Thyroid gland (tissue), 4 donors: Measurements from ENCODE around the gene BEAN1. TPM values are rescaled to one million over a fixed set of nuclear protein-coding genes. Genes with fewer than 3 reads are reported as not detected.

Experiments used
- DNase-seq, 2 donors: peaks; one replicate each; pipeline ENCODE4 v3.0.0-alpha.2; 2019
- H3K27ac ChIP-seq, 3 donors: fragments of 200-600 bp; sonication (generic); 1 replicate in 2 of 3; 2 replicates in 1 of 3; pipeline ENCODE4 v1.5.1; 2016 to 2019; ENCODE audit warnings: mild to moderate bottlenecking in 1 of 3, moderate library complexity in 1 of 3
- H3K27me3 ChIP-seq: fragments of 200-600 bp; sonication (generic); one replicate; pipeline ENCODE4 v1.5.1; 2019
- H3K36me3 ChIP-seq, 2 donors: fragments of 200-600 bp; sonication (generic); one replicate each; pipeline ENCODE4 v1.5.1; 2016 to 2019
- H3K4me1 ChIP-seq, 2 donors: fragments of 200-600 bp; sonication (generic); one replicate each; pipeline ENCODE4 v1.5.1; 2017 to 2019
- H3K4me3 ChIP-seq, 3 donors: fragments of 200-600 bp; sonication (generic); replicated peaks in 1 of 3; 1 replicate in 2 of 3; 2 replicates in 1 of 3; pipeline ENCODE4 v1.5.1; 2016; ENCODE audit warnings: mild to moderate bottlenecking in 1 of 3
- H3K9me3 ChIP-seq: fragments of 200-600 bp; sonication (generic); one replicate; pipeline ENCODE4 v1.5.1; 2017
- POLR2A ChIP-seq, 2 donors: fragments of 450-650 bp; IDR thresholded peaks; one replicate each; pipeline ENCODE4 v1.6.1; 2017; ENCODE audit warnings: antibody characterized with exemption in 2 of 2, mild to moderate bottlenecking in 2 of 2, moderate library complexity in 1 of 2
- WGBS, 2 donors: methylation state at CpG; one replicate each; pipeline ENCODE4 v1.1.5; 2017; 5-methylcytosine and 5-hydroxymethylcytosine counted together
- intact Hi-C: fragments of 100-400 bp; cut with DNase I; formaldehyde crosslinking; loops from one replicate; pipeline ENCODE4 v1.15.1; 2023
- total RNA-seq, 4 donors: library from RNA; depleted of rRNA; stranded (reverse); fragments of >200 nt; gene quantifications; one replicate each; pipeline ENCODE4 v1.2.3, GENCODE V29; 2016
- TF ChIP-seq, protein P1 (sequence below), 6 experiments: fragments of 200-600 bp in 3 of 6; fragments of 450-650 bp in 3 of 6; sonication (generic) in 3 of 6; IDR thresholded peaks; one replicate each; pipeline ENCODE4 v1.5.1; 2016 to 2019; ENCODE audit warnings: antibody characterized with exemption in 6 of 6, mild to moderate bottlenecking in 2 of 6, inconsistent platforms in 1 of 6, moderate library complexity in 1 of 6

Gene BEAN1
- total RNA-seq, 4 donors from 2014 or later, result 0.38 to 0.54 TPM; not detected in 2

DNA sequence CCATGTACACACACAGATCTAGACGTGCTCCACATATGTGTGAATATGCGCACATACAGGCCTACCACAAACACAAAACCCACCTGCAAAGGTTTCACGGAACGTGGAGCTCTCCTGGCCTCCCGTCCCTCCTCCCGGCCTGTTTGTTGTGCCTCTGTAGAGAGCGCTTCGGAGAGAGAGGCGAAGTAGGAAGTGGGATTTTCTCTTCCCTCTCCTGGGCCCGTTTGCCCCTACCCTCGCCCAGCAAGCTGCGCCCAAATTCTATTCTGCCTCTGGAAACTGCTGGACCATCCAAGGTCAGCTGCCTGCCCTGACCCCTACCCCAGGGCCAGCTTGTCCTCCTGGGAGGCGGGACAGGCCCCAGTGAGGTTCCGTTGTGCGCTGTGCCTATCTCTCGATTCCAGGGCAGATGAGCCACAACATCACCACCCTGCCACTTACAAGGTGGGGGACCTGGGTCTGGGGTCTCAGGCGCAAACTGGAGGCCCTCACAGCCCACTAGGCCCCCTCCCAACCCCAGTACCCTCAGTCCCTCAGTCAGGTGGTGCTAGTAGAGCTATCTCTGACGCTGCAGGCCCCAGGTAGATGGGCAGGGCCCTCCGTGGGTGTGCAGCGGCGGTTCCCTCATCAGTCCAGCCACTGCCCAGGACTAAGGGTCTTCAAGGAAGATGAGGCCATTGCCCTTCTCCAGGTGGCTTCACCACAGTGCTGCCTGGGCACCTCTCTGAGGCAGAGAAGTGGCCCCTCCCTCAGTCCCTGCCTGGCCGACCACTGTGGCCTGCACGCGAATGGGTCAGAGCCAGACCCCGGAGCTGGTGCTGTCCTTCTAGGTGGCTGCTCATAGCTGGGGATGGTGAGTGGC lies 54.2 kb downstream of the BEAN1 start:
- Histone ChIP-seq H3K27ac (no peak overlapping the region), H3K36me3 (no peaks in the 10 kb centered on the region), H3K27me3 (no peaks in the 10 kb centered on the region), H3K4me3 (no peak overlapping the region), H3K4me1 (peaks cover 0 to 11% of the 10 kb centered on the region in 2 donors), H3K9me3 (no peaks in the 10 kb centered on the region)
- 83 to 91% methylated on average over 17 to 18 of the region's 25 CpGs for WGBS, 2 donors
- intact Hi-C loops, result loop anchor here (5.0 kb wide), 4 partner anchors 66 to 124 kb away; partner anchors contain the start of gene CMTM3
- TF ChIP-seq, protein P1, sequence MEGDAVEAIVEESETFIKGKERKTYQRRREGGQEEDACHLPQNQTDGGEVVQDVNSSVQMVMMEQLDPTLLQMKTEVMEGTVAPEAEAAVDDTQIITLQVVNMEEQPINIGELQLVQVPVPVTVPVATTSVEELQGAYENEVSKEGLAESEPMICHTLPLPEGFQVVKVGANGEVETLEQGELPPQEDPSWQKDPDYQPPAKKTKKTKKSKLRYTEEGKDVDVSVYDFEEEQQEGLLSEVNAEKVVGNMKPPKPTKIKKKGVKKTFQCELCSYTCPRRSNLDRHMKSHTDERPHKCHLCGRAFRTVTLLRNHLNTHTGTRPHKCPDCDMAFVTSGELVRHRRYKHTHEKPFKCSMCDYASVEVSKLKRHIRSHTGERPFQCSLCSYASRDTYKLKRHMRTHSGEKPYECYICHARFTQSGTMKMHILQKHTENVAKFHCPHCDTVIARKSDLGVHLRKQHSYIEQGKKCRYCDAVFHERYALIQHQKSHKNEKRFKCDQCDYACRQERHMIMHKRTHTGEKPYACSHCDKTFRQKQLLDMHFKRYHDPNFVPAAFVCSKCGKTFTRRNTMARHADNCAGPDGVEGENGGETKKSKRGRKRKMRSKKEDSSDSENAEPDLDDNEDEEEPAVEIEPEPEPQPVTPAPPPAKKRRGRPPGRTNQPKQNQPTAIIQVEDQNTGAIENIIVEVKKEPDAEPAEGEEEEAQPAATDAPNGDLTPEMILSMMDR (IDR thresholded peaks at IDR 0.05), result no peak
- TF ChIP-seq POLR2A (IDR thresholded peaks at IDR 0.05), result no peak
- DNase-seq, result no peak

DNA sequence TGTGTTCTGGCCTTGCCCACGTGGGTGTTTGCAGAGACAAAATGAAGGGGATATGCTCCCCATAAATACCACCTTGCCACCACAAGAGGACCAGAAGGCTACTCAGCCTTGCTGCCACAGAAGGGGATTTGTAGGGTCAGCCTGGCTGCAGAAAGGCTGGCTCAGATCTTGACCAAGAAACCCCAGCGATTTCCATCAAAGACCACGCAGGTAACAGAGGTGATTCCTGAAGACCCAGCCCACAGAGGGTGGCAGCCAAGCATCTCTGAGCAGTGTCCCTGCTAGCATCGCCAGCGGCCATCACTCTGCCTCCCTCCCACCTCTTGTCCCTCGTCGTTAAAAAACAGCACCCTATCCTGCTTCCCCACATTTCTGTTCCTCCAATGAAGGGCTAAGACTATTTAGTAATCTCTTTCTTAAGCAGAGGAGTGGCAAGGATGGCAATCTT lies 54.9 kb downstream of the BEAN1 start:
- H3K36me3 ChIP-seq, result no peaks in the 10 kb centered on the region
- H3K27me3 ChIP-seq, result no peaks in the 10 kb centered on the region
- no peaks in the 10 kb centered on the region for H3K9me3 ChIP-seq
- H3K27ac ChIP-seq, result no peak overlapping the region
- no peak overlapping the region for H3K4me3 ChIP-seq
- intact Hi-C loops, result loop anchor here (5.0 kb wide), 4 partner anchors 65 to 125 kb away; partner anchors contain the start of gene CMTM3
- DNase-seq, result no peak
- peaks cover 6 to 17% of the 10 kb centered on the region in 2 donors for H3K4me1 ChIP-seq
- TF ChIP-seq, protein P1 (IDR thresholded peaks at IDR 0.05), result no peak
- no peak for TF ChIP-seq POLR2A (IDR thresholded peaks at IDR 0.05)
- WGBS, 2 donors, result 73 to 77% methylated on average over 7 of the region's 7 CpGs

DNA sequence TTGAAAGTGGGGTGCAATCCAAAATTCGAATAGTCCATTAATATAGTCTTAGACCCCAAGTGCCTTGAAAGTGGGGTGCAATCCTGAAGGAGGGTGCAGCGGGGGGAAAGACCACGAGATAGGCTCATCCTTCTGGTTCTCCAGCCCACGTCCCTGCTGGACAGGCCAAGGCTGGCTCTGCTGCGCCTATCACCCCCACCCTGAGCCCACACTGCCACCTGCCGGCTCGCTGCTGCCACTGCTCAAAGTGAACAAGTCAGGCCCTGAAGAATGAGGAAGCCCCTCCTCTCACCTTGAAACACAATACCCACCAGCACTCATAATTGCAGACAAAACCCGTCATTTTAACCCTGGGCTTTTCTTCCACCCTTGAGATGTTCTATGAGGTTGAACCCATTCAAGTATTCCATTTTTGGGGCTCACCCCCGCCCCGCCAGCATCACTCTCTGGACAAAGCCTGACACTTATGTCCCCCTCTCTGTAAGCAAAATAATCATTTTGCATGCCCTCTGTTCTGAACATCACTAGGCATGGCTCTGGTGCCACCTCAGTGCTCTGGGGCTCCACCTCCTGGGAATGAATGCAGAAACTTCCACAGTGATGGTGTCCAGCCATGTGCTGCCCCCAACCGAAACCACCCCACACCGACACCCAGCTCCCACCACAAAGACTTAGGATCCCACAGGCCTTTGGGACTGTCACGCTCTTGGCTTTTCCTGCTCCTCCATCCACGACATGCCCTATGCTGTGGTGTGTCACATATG lies 56.8 kb downstream of the BEAN1 start:
- H3K27ac ChIP-seq, result no peak overlapping the region
- peak; percentile 68 to 80 for DNase-seq
- WGBS, 2 donors, result 46 to 51% methylated on average over 11 to 13 of the region's 14 CpGs
- H3K36me3 ChIP-seq, result no peaks in the 10 kb centered on the region
- H3K27me3 ChIP-seq, result no peaks in the 10 kb centered on the region
- intact Hi-C loops, result loop anchor here (5.0 kb wide), 4 partner anchors 63 to 127 kb away; partner anchors contain the start of gene CMTM3
- H3K4me3 ChIP-seq, result no peak overlapping the region
- H3K4me1 ChIP-seq, result peaks cover 9 to 26% of the 10 kb centered on the region in 2 donors
- H3K9me3 ChIP-seq, result no peaks in the 10 kb centered on the region
- TF ChIP-seq POLR2A (IDR thresholded peaks at IDR 0.05), result no peak
- TF ChIP-seq, protein P1 (IDR thresholded peaks at IDR 0.05), result peak; percentile 61 to 97 (median 88)

DNA sequence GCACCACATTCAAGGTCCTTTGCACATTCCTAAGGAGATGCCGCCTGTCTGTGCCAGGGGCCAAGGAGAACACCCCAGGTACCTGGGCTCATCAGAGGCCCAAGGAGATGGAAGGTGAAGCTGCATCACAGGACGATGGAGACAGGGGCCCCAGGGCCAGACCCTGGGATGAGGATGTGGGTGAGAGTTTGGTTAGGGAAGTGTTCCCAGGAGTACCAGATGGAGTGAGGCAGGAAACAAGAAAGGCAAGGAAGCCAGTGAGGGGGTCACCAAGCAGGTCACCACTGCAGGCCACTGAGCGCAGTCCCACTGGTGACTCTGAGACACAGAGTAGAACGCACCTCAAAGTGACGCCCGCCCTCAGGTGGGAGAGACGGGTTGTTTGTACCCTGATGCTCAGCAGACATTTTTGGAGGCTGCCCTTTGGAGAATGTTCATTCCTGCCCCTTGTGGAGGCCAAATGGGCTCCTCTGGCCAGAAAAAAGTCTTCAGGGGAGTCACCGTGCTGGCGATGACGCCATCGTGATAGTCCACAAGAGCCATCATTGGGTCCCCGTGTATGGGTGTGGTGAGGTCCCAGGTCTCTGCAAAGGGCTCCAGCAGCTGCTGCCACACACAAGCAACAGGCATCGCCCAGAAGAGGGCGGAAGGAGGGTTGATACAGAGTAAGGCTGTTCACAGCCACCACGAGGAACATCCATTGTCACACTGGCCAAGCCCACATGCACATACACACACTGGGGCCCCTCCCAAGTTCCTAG lies 57.5 kb downstream of the BEAN1 start:
- Histone ChIP-seq H3K4me3 (no peak overlapping the region), H3K27me3 (no peaks in the 10 kb centered on the region), H3K4me1 (peaks cover 9 to 23% of the 10 kb centered on the region in 2 donors), H3K27ac (no peak overlapping the region), H3K36me3 (no peaks in the 10 kb centered on the region), H3K9me3 (no peaks in the 10 kb centered on the region)
- no peak for DNase-seq
- 87 to 89% methylated on average over 14 to 15 of the region's 15 CpGs for WGBS, 2 donors
- TF ChIP-seq POLR2A (IDR thresholded peaks at IDR 0.05), result no peak
- TF ChIP-seq, protein P1 (IDR thresholded peaks at IDR 0.05), result no peak
- intact Hi-C loops, result loop anchor here (5.0 kb wide), 4 partner anchors 63 to 127 kb away; partner anchors contain the start of gene CMTM3
